Epithelial cell of proximal tubule (primary cell): ENCODE results near the gene CCDC124. TPM values are rescaled to one million over a fixed set of nuclear protein-coding genes. Genes with fewer than 3 reads are reported as not detected.
"Not testable (repeated sequence)": the region's sequence is repeated elsewhere in the genome, so short reads cannot be mapped to it uniquely, and the experiment has no call there.

Source experiments
- DNase-seq: peaks from one replicate; pipeline ENCODE4 v3.0.0-alpha.2; 2011; ENCODE audit warnings: low read depth
- H3K4me3 ChIP-seq: 2 replicates; pipeline ENCODE4 v1.5.1; 2011; ENCODE audit warnings: low read depth, mild to moderate bottlenecking, low read length
- CTCF ChIP-seq: conservative IDR thresholded peaks from 2 replicates; pipeline ENCODE4 v1.5.1; 2012; ENCODE audit warnings: low read depth, mild to moderate bottlenecking, low read length
- total RNA-seq: library from RNA; depleted of rRNA; stranded (reverse); fragments of >200 nt; gene quantifications from 2 replicates; pipeline ENCODE4 v1.2.3, GENCODE V29; 2015

Gene CCDC124
- total RNA-seq, 1 donor from 2014 or later, result 68.4 TPM

- no peak overlapping the region for H3K4me3 ChIP-seq
- no peak for TF ChIP-seq CTCF
- DNase-seq, result no peak
These were observed 42.2 kb downstream of the CCDC124 start for GRCh38 chr19:17975032-17975431.

- H3K4me3 ChIP-seq, result no peak overlapping the region
- TF ChIP-seq CTCF, result no peak
- no peak for DNase-seq
These were observed 44.2 kb downstream of the CCDC124 start for GRCh38 chr19:17977021-17977420.

GRCh38 chr19:17977488-17977887 lies 44.7 kb downstream of the CCDC124 start:
- H3K4me3 ChIP-seq, result no peak overlapping the region
- no peak for DNase-seq
- no peak for TF ChIP-seq CTCF

- no peak overlapping the region for H3K4me3 ChIP-seq
- DNase-seq, result no peak
- no peak for TF ChIP-seq CTCF
These were observed 48.8 kb downstream of the CCDC124 start for GRCh38 chr19:17981611-17982010.

- no peak for TF ChIP-seq CTCF
- no peak overlapping the region for H3K4me3 ChIP-seq
These were observed 49.6 kb downstream of the CCDC124 start for GRCh38 chr19:17982430-17982829.

GRCh38 chr19:17985037-17985818 lies 52.4 kb downstream of the CCDC124 start:
- no peak for DNase-seq
- TF ChIP-seq CTCF, result no peak
- no peak overlapping the region for H3K4me3 ChIP-seq

More at GRCh38 chr19:17982430-17982829, 49.6 kb downstream of the CCDC124 start:
- no peak for DNase-seq

GRCh38 chr19:17986569-17986968 lies 53.8 kb downstream of the CCDC124 start:
- not testable (repeated sequence) for H3K4me3 ChIP-seq, DNase-seq
